ENCODE results near the gene CHI3L2.

GRCh38 chr1:111290630-111291029 is 63.1 kb downstream of the CHI3L2 start, which contains the start of gene CHIA:
- TF ChIP-seq POLR2A (IDR thresholded peaks at IDR 0.05) (no peak), CTCF (IDR thresholded peaks at IDR 0.05) (no peak)
